ENCODE measurements around the gene ASXL1. TPM values are rescaled to one million over a fixed set of nuclear protein-coding genes. Genes with fewer than 3 reads are reported as not detected.

The ASXL1 gene
- total RNA-seq, 2 donors from 2014 or later: 74.5 to 135 TPM

- peak overlapping the region; percentile 95 for H3K4me3 ChIP-seq
- DNase-seq (ENCODE audit: low spot score): no peak
- peaks cover 25 to 51% of the 10 kb centered on the region in 2 donors for H3K4me1 ChIP-seq (ENCODE audit: control insufficient read depth in 1 of 2, low read depth in 2 of 2)
- no peak for TF ChIP-seq CTCF (IDR thresholded peaks at IDR 0.05)
- no peak for ATAC-seq (ENCODE audit: insufficient number of reproducible peaks, low FRiP score, low read depth)
- no peaks in the 10 kb centered on the region for H3K9me3 ChIP-seq
- H3K27me3 ChIP-seq (replicated peaks; ENCODE audit: insufficient read depth): no peaks in the 10 kb centered on the region
- H3K36me3 ChIP-seq: no peaks in the 10 kb centered on the region
- H3K27ac ChIP-seq: peak overlapping the region; percentile 80 to 89
These were observed 426 bp downstream of the ASXL1 start for GRCh38 chr20:32358632-32358882.

GRCh38 chr20:32358883-32359632 lies 927 bp downstream of the ASXL1 start:
- Histone ChIP-seq H3K27ac (peak overlapping the region; percentile 80 to 89), H3K4me1 (ENCODE audit: control insufficient read depth in 1 of 2, low read depth in 2 of 2) (peaks cover 25 to 56% of the 10 kb centered on the region in 2 donors), H3K27me3 (replicated peaks; ENCODE audit: insufficient read depth) (no peaks in the 10 kb centered on the region), H3K36me3 (no peaks in the 10 kb centered on the region), H3K9me3 (no peaks in the 10 kb centered on the region), H3K4me3 (peak overlapping the region; percentile 95)
- peak; percentile 26 for ATAC-seq (ENCODE audit: insufficient number of reproducible peaks, low FRiP score, low read depth)
- TF ChIP-seq CTCF (IDR thresholded peaks at IDR 0.05): no peak
- DNase-seq (ENCODE audit: low spot score): no peak

DNA sequence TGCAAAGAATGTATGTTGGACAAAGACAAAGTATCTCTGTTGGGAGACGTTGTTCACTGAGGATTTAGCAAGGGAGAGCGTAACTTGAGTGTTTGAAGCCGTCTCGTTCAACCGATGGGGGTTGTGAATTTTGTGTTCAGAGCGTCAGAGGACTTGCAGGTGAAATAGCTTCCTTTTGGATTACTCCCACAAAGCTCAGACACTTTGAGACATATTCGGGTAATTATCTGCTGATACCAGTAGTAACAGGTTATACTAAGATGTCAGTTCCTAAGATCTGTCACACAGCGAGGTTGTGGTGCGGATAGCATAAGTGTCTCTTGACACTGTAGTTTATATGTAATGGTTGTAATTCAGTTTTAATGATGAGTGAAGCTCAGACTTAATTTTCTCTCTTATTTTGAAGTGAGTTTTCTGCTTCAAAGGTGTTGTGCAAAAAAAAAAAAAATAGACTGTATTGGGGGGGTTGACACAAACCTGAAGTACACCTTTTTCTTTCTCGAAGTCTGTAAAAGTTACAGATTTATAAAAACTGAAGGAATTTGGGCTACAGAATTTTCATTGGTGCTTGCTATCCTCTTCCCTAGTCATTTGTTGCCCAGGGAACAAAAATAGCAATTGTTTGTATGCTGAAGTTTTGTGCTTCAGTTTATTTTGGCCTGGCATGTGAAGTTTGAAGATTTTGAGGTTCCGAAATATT lies 1.7 kb downstream of the ASXL1 start:
- no peak for DNase-seq (ENCODE audit: low spot score)
- H3K36me3 ChIP-seq: no peaks in the 10 kb centered on the region
- H3K4me3 ChIP-seq: peak overlapping the region; percentile 95
- no peak for TF ChIP-seq CTCF (IDR thresholded peaks at IDR 0.05)
- peak overlapping the region; percentile 80 to 89 for H3K27ac ChIP-seq
- ATAC-seq (ENCODE audit: insufficient number of reproducible peaks, low FRiP score, low read depth): no peak
- H3K4me1 ChIP-seq (ENCODE audit: control insufficient read depth in 1 of 2, low read depth in 2 of 2): peaks cover 25 to 64% of the 10 kb centered on the region in 2 donors
- no peaks in the 10 kb centered on the region for H3K27me3 ChIP-seq (replicated peaks; ENCODE audit: insufficient read depth)
- no peaks in the 10 kb centered on the region for H3K9me3 ChIP-seq

GRCh38 chr20:32360333-32360634 lies 2.2 kb downstream of the ASXL1 start:
- TF ChIP-seq CTCF (IDR thresholded peaks at IDR 0.05): no peak
- ATAC-seq (ENCODE audit: insufficient number of reproducible peaks, low FRiP score, low read depth): no peak
- Histone ChIP-seq H3K4me1 (ENCODE audit: control insufficient read depth in 1 of 2, low read depth in 2 of 2) (peaks cover 25 to 69% of the 10 kb centered on the region in 2 donors), H3K4me3 (peak overlapping the region; percentile 95), H3K27ac (peak overlapping the region in 1 of 2 donors; percentile 89), H3K27me3 (replicated peaks; ENCODE audit: insufficient read depth) (no peaks in the 10 kb centered on the region), H3K36me3 (no peaks in the 10 kb centered on the region), H3K9me3 (no peaks in the 10 kb centered on the region)
- DNase-seq (ENCODE audit: low spot score): no peak

DNA sequence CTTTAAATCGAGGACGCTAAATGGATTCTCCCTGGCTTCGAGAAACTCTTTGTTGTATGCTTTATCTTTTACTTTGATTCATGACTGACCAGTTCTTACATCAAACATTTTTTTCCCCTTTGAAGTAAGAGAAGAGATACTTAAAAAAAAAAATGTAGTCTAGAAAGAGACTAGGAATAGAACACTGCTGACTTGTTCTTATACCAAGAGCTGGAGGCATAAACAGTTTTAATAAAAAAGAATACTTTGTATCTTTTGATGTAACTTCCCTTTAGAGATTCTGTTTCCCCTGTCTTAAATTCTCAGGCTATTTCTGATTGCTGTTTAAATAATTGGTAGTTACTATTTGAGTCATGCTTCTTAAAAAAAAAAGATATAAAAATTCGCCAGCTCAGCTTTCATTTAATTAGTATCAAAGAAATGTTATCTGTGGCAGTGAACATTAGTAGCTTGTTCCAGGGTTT lies 4.8 kb downstream of the ASXL1 start:
- Histone ChIP-seq H3K4me1 (ENCODE audit: control insufficient read depth in 1 of 2, low read depth in 2 of 2) (peaks cover 29 to 79% of the 10 kb centered on the region in 2 donors), H3K27me3 (replicated peaks; ENCODE audit: insufficient read depth) (no peaks in the 10 kb centered on the region), H3K36me3 (no peaks in the 10 kb centered on the region), H3K9me3 (no peaks in the 10 kb centered on the region), H3K4me3 (no peak overlapping the region), H3K27ac (no peak overlapping the region)
- no peak for ATAC-seq (ENCODE audit: insufficient number of reproducible peaks, low FRiP score, low read depth)
- no peak for DNase-seq (ENCODE audit: low spot score)
- no peak for TF ChIP-seq CTCF (IDR thresholded peaks at IDR 0.05)
